Smooth muscle cell of the coronary artery (primary cell): ENCODE results near the gene NPNT. TPM values are rescaled to one million over a fixed set of nuclear protein-coding genes. Genes with fewer than 3 reads are reported as not detected.

Experiments
- total RNA-seq: library from RNA; depleted of rRNA; stranded (reverse); fragments of >200 nt; gene quantifications from 2 replicates; pipeline ENCODE4 v1.2.3, GENCODE V29; 2014; ENCODE audit warnings: low replicate concordance

The NPNT gene
- total RNA-seq: 1.1 TPM in 1 of 2 replicates, not detected in the other

GRCh38 chr4:105894660-105895582, at the start of gene NPNT:
TSS of gene NPNT (plus strand) at chr4:105895471. CDS start at chr4:105895653, 182 bp downstream.

Other genes with a start within 250 kb of the NPNT start
- gene INTS12, start 186.8 kb upstream of the NPNT start, total RNA-seq: 6.1 and 13.3 TPM in 2 replicates
- gene GSTCD, start 186.7 kb upstream of the NPNT start, total RNA-seq: 4.9 and 7.7 TPM in 2 replicates